ENCODE measurements around the gene SKAP2. TPM values are rescaled to one million over a fixed set of nuclear protein-coding genes. Genes with fewer than 3 reads are reported as not detected.

Gene SKAP2
- total and polyA plus RNA-seq, 7 experiments from 2014 or later = 2.7 to 31.4 (median 3.1) TPM

DNA sequence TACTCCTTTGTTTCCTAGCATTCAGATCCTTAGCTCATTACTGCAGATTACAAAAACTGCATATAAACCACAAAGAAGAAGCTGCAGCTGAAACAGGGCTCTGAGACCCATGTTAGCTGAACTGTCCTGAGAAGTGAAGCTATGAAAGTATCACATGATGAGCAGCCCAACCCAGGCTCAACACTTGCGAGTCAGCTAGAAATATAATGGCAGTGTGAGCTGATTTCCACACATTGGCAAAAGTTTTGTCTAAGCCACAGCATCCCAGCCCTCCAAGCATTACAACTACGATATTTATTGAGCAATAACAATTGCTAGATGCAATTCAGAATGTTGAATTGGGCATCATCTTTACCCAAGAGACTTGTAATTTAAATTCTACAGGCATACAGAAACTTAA lies 34.5 kb upstream of the SKAP2 start:
- no peak overlapping the region for H3K27ac Mint-ChIP-seq
- ATAC-seq (no peak), DNase-seq (no peak)
- Histone ChIP-seq H3K4me3 (ENCODE audit: low read length) (no peak overlapping the region), H3K9me3 (ENCODE audit: control insufficient read depth in 2 of 3, low read length in 3 of 3) (no peaks in the 10 kb centered on the region), H3K27me3 (ENCODE audit: control insufficient read depth in 2 of 2, insufficient read depth in 2 of 2, low read length in 2 of 2) (peaks cover 0 to 11% of the 10 kb centered on the region in 2 donors), H3K36me3 (ENCODE audit: control insufficient read depth in 2 of 3, insufficient read depth in 3 of 3, low read length in 3 of 3) (no peaks in the 10 kb centered on the region), H3K4me1 (ENCODE audit: control insufficient read depth in 2 of 2, insufficient read depth in 2 of 2, low read length in 2 of 2) (no peaks in the 10 kb centered on the region), H3K27ac (ENCODE audit: low read depth, low read length) (no peak overlapping the region)
- intact Hi-C loops (cut with micrococcal nuclease) = no loop called here
- H3K27me3 Mint-ChIP-seq = peaks cover 9 to 63% (median 43%) of the 10 kb centered on the region in 5 donors
- CTCF ChIA-PET = no interaction called here
- H3K4me1 Mint-ChIP-seq = no peaks in the 10 kb centered on the region
- H3K36me3 Mint-ChIP-seq = no peaks in the 10 kb centered on the region
- H3K4me3 Mint-ChIP-seq = no peak overlapping the region
- POLR2A ChIA-PET = no interaction called here
- peaks cover 0 to 2% (median 0%) of the 10 kb centered on the region in 11 donors for H3K9me3 Mint-ChIP-seq

DNA sequence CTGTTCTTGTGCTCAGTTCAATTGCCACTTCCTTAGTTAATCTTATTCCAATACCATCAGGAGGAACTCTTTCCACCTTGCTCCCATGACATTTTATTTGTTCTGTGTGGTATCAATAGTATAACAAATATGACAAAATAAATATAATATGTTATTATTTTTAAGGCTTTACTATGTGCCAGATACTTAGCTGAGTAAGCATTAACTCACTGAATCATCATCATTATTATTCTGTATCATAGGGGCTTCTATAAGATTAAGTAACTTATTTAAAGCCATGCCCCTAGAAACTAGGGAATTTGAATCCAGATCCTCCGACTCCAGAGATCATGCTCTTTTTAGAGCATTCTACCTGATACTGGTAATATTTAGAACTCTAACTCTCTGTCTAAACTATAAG lies 33.5 kb upstream of the SKAP2 start:
- H3K36me3 ChIP-seq (ENCODE audit: control insufficient read depth in 2 of 3, insufficient read depth in 3 of 3, low read length in 3 of 3) = no peaks in the 10 kb centered on the region
- Mint-ChIP-seq H3K4me1 (no peaks in the 10 kb centered on the region), H3K9me3 (peaks cover 0 to 2% (median 0%) of the 10 kb centered on the region in 11 donors), H3K36me3 (no peaks in the 10 kb centered on the region), H3K4me3 (no peak overlapping the region), H3K27me3 (peaks cover 16 to 69% (median 48%) of the 10 kb centered on the region in 5 donors), H3K27ac (no peak overlapping the region)
- H3K27me3 ChIP-seq (ENCODE audit: control insufficient read depth in 2 of 2, insufficient read depth in 2 of 2, low read length in 2 of 2) = peaks cover 0 to 11% of the 10 kb centered on the region in 2 donors
- no peak overlapping the region for H3K4me3 ChIP-seq (ENCODE audit: low read length)
- ChIA-PET POLR2A (no interaction called here), CTCF (no interaction called here)
- intact Hi-C loops (cut with micrococcal nuclease) = no loop called here
- H3K4me1 ChIP-seq (ENCODE audit: control insufficient read depth in 2 of 2, insufficient read depth in 2 of 2, low read length in 2 of 2) = no peaks in the 10 kb centered on the region
- H3K27ac ChIP-seq (ENCODE audit: low read depth, low read length) = no peak overlapping the region
- H3K9me3 ChIP-seq (ENCODE audit: control insufficient read depth in 2 of 3, low read length in 3 of 3) = no peaks in the 10 kb centered on the region
- no peak for DNase-seq
- no peak for ATAC-seq

DNA sequence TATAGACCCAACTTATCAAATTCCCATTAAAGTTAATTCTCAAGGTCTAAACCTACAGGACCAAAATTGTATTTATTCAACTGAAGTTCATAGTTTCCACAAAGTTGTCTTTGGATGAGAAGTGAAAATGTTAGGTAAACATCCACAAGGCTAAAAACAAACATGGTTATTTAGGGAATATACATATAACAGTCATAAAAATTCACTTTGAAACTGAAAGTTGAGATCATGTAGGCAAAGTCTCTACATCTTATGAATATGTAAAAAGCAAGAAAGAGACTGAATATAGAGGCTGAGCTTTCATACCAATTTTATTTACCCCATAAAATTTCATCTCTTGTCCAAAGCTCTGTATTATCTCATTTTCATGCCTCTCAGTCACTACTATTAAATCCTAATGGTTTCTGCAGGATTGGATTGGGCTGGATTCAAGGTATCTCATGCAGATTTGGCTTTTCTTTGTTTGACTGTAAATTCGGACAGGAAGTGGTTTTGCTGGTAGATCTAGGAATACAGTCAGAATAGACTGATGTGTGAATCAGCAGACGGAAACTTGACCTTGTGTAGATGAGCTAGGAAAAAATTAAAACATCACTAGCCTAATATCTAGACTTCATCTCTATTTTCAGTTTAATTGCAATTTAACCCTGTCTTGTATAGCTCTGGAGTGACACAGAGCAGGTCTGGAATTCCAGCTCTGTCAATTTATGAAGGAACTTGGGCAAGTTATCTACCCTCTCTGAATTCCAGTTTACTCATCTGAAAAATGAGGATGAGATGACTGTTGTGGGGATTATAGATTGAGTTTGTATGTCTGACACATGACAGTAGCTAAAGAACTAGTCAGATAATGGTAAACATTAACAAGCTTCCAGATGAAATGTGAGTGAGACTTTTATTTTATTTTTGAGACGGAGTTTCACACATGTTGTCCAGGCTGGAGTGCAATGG lies 27.3 kb upstream of the SKAP2 start:
- ATAC-seq = no peak
- H3K27ac ChIP-seq (ENCODE audit: low read depth, low read length) = no peak overlapping the region
- intact Hi-C loops (cut with micrococcal nuclease) = no loop called here
- peaks cover 0 to 3% of the 10 kb centered on the region in 2 donors for H3K27me3 ChIP-seq (ENCODE audit: control insufficient read depth in 2 of 2, insufficient read depth in 2 of 2, low read length in 2 of 2)
- Mint-ChIP-seq H3K27ac (no peak overlapping the region), H3K27me3 (peaks cover 19 to 56% (median 26%) of the 10 kb centered on the region in 5 donors), H3K4me3 (no peak overlapping the region), H3K9me3 (peaks cover 0 to under 1% (median 0%) of the 10 kb centered on the region in 11 donors), H3K36me3 (no peaks in the 10 kb centered on the region), H3K4me1 (no peaks in the 10 kb centered on the region)
- H3K9me3 ChIP-seq (ENCODE audit: control insufficient read depth in 2 of 3, low read length in 3 of 3) = no peaks in the 10 kb centered on the region
- DNase-seq = no peak
- H3K36me3 ChIP-seq (ENCODE audit: control insufficient read depth in 2 of 3, insufficient read depth in 3 of 3, low read length in 3 of 3) = no peaks in the 10 kb centered on the region
- POLR2A ChIA-PET = no interaction called here
- H3K4me3 ChIP-seq (ENCODE audit: low read length) = no peak overlapping the region
- CTCF ChIA-PET = no interaction called here
- no peaks in the 10 kb centered on the region for H3K4me1 ChIP-seq (ENCODE audit: control insufficient read depth in 2 of 2, insufficient read depth in 2 of 2, low read length in 2 of 2)

DNA sequence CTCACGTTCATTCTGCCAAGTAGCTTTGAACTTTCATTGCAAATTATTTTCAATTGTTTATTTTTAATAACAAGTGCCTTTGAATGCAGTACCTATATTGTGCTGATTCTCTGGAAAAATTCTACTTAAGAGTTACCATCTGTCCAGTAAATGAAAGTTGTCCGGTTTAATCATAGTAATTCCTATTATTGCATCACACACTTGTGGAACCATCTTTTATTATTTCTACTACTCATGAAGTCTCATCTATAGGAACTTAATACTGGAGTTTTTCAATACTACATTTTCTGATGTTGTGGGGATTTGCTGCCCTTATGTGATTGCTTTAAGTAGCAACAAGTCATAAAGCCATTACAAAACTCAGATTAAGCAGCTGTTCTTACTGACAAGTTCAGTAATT lies 16.5 kb upstream of the SKAP2 start:
- POLR2A ChIA-PET = no interaction called here
- DNase-seq (no peak), ATAC-seq (no peak)
- Mint-ChIP-seq H3K4me3 (no peak overlapping the region), H3K9me3 (peaks cover 0 to 30% (median 11%) of the 10 kb centered on the region in 11 donors), H3K4me1 (no peaks in the 10 kb centered on the region), H3K36me3 (peaks cover 0 to 16% (median 0%) of the 10 kb centered on the region in 5 donors), H3K27me3 (peaks cover 9 to 30% (median 20%) of the 10 kb centered on the region in 5 donors), H3K27ac (no peak overlapping the region)
- Histone ChIP-seq H3K36me3 (ENCODE audit: control insufficient read depth in 2 of 3, insufficient read depth in 3 of 3, low read length in 3 of 3) (no peaks in the 10 kb centered on the region), H3K27ac (ENCODE audit: low read depth, low read length) (no peak overlapping the region), H3K27me3 (ENCODE audit: control insufficient read depth in 2 of 2, insufficient read depth in 2 of 2, low read length in 2 of 2) (no peaks in the 10 kb centered on the region), H3K9me3 (ENCODE audit: control insufficient read depth in 2 of 3, low read length in 3 of 3) (no peaks in the 10 kb centered on the region), H3K4me1 (ENCODE audit: control insufficient read depth in 2 of 2, insufficient read depth in 2 of 2, low read length in 2 of 2) (no peaks in the 10 kb centered on the region), H3K4me3 (ENCODE audit: low read length) (no peak overlapping the region)
- CTCF ChIA-PET = no interaction called here
- intact Hi-C loops (cut with micrococcal nuclease) = no loop called here

DNA sequence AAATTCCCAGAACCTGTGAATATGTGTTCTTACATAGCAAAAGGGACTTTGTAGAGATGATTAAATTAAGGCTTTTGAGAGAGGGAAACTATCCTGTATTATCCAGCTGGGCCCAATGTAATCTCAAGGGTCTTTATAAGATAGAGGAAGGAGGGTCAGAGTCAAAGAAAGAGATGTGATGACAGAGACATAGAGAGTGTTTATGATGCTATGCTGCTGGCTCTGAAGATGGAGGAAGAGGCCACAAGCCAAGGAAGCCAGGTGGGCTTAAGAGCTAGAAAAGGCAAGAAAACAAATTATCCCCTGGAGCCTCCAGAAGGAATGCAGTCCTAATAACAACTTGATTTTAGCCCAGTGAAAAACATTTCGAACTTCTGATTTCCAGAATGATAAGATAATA lies 15.3 kb upstream of the SKAP2 start:
- Mint-ChIP-seq H3K36me3 (peaks cover 0 to 6% (median 0%) of the 10 kb centered on the region in 5 donors), H3K27ac (no peak overlapping the region), H3K27me3 (peaks cover 11 to 29% (median 20%) of the 10 kb centered on the region in 5 donors), H3K9me3 (peaks cover 0 to 18% (median 6%) of the 10 kb centered on the region in 11 donors), H3K4me3 (no peak overlapping the region), H3K4me1 (no peaks in the 10 kb centered on the region)
- Histone ChIP-seq H3K9me3 (ENCODE audit: control insufficient read depth in 2 of 3, low read length in 3 of 3) (no peaks in the 10 kb centered on the region), H3K27ac (ENCODE audit: low read depth, low read length) (no peak overlapping the region), H3K4me1 (ENCODE audit: control insufficient read depth in 2 of 2, insufficient read depth in 2 of 2, low read length in 2 of 2) (no peaks in the 10 kb centered on the region), H3K27me3 (ENCODE audit: control insufficient read depth in 2 of 2, insufficient read depth in 2 of 2, low read length in 2 of 2) (no peaks in the 10 kb centered on the region), H3K36me3 (ENCODE audit: control insufficient read depth in 2 of 3, insufficient read depth in 3 of 3, low read length in 3 of 3) (no peaks in the 10 kb centered on the region), H3K4me3 (ENCODE audit: low read length) (no peak overlapping the region)
- ChIA-PET CTCF (interaction anchor here (0.5 kb wide), 1 partner anchor 803 kb away, joined by 3 read pairs; no protein-coding TSS in a partner anchor), POLR2A (no interaction called here)
- intact Hi-C loops (cut with micrococcal nuclease) = no loop called here
- ATAC-seq = no peak
- no peak for DNase-seq

DNA sequence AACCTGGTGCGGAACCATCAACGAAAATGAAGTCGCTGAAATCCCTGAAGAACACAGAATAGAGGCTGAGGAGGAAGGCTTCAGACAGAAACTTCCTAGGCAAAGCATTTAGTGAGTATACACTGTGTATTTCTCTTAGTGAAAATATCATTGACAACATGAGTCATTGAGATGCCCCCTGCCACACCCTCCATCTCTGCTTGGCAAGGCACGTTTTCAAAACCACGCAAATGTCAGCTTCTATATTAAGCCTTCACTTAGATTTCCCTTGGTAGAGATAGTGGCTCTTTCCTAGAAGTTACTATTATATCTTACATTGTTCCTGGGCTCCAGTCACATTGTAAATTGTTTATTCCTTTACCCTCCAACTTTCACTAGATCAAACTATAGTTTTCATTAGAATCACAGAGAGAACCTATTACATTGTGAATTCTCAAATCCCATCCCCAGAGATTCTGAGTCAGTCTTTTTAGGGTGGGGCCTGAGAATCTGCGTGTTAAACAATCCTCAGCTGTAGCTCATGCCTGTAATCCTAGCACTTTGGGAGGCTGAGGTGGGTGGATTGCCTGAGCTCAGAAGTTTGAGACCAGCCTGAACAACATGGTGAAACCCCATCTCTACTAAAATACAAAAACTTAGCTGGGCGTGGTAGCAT lies 4.6 kb upstream of the SKAP2 start:
- peaks cover 0 to 6% (median 4%) of the 10 kb centered on the region in 5 donors for H3K36me3 Mint-ChIP-seq
- ChIA-PET POLR2A (no interaction called here), CTCF (interaction anchor here (0.7 kb wide), 1 partner anchor 188 kb away, joined by 3 read pairs; no protein-coding TSS in a partner anchor)
- H3K27ac Mint-ChIP-seq = no peak overlapping the region
- H3K27me3 Mint-ChIP-seq = peaks cover 41 to 60% (median 47%) of the 10 kb centered on the region in 5 donors
- ATAC-seq = no peak
- Histone ChIP-seq H3K9me3 (ENCODE audit: control insufficient read depth in 2 of 3, low read length in 3 of 3) (no peaks in the 10 kb centered on the region), H3K27me3 (ENCODE audit: control insufficient read depth in 2 of 2, insufficient read depth in 2 of 2, low read length in 2 of 2) (peaks cover 3 to 4% of the 10 kb centered on the region in 2 donors), H3K4me1 (ENCODE audit: control insufficient read depth in 2 of 2, insufficient read depth in 2 of 2, low read length in 2 of 2) (peaks cover 0 to 4% of the 10 kb centered on the region in 2 donors), H3K4me3 (ENCODE audit: low read length) (no peak overlapping the region), H3K36me3 (ENCODE audit: control insufficient read depth in 2 of 3, insufficient read depth in 3 of 3, low read length in 3 of 3) (no peaks in the 10 kb centered on the region), H3K27ac (ENCODE audit: low read depth, low read length) (no peak overlapping the region)
- DNase-seq = no peak
- H3K9me3 Mint-ChIP-seq = peaks cover 0 to 8% (median 4%) of the 10 kb centered on the region in 11 donors
- H3K4me3 Mint-ChIP-seq = no peak overlapping the region
- peaks cover 5 to 18% (median 14%) of the 10 kb centered on the region in 7 donors for H3K4me1 Mint-ChIP-seq
- intact Hi-C loops (cut with micrococcal nuclease) = loop anchor here (10.0 kb wide), 4 partner anchors 494 to 1306 kb away; partner anchors contain the start of genes HIBADH (in 1 of the 2) and NFE2L3 (in 1 of the 2)
